ENCODE data around the gene TMEM14A. TPM values are rescaled to one million over a fixed set of nuclear protein-coding genes. Genes with fewer than 3 reads are reported as not detected.
"Not testable (repeated sequence)": the region's sequence is repeated elsewhere in the genome, so short reads cannot be mapped to it uniquely, and the experiment has no call there.

TMEM14A gene
- total RNA-seq, 4 donors from 2014 or later = 6.2 to 9.3 (median 8.5) TPM

DNA sequence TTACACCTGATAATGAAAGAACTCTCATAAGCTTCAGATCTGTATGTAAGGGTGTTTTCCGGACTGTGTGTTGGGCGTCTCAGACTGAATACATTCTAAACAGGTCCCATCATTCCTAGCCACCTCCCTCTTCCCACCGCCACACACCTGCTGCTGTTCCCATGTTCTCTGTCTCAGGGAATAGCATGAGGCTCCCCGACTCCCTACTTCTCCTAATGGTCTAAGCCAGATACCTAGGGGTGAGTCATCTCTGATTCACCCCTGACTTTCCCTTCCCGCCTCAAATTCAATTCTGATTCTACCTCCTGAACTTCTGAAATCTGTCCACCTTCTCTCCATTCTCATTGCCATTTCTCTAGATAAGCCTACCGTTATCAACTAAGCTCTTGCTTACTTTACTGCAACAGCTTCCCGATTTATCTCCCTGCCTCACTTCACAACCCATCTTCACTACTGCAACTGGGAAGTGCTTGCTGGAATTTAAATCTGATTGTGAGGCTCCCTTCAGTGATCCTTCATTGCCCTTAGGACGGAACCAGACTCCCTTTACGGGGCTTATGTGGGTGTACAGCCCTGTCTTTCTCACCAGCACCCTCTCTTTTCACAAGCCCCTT lies 1.6 kb downstream of the TMEM14A start:
- no peak for DNase-seq (ENCODE audit: low spot score in 2 of 2)
- 63 to 70% methylated on average over 9 of the region's 9 CpGs for WGBS, 2 donors
- no peak for TF ChIP-seq POLR2A (IDR thresholded peaks at IDR 0.05)
- TF ChIP-seq, protein P1, sequence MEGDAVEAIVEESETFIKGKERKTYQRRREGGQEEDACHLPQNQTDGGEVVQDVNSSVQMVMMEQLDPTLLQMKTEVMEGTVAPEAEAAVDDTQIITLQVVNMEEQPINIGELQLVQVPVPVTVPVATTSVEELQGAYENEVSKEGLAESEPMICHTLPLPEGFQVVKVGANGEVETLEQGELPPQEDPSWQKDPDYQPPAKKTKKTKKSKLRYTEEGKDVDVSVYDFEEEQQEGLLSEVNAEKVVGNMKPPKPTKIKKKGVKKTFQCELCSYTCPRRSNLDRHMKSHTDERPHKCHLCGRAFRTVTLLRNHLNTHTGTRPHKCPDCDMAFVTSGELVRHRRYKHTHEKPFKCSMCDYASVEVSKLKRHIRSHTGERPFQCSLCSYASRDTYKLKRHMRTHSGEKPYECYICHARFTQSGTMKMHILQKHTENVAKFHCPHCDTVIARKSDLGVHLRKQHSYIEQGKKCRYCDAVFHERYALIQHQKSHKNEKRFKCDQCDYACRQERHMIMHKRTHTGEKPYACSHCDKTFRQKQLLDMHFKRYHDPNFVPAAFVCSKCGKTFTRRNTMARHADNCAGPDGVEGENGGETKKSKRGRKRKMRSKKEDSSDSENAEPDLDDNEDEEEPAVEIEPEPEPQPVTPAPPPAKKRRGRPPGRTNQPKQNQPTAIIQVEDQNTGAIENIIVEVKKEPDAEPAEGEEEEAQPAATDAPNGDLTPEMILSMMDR (IDR thresholded peaks at IDR 0.05) = no peak
- no peak overlapping the region for H3K4me3 ChIP-seq (ENCODE audit: low read depth, poor library complexity, severe bottlenecking)
- intact Hi-C loops (cut with DNase I; ENCODE audit: low total_unique reads) = no loop called here

DNA sequence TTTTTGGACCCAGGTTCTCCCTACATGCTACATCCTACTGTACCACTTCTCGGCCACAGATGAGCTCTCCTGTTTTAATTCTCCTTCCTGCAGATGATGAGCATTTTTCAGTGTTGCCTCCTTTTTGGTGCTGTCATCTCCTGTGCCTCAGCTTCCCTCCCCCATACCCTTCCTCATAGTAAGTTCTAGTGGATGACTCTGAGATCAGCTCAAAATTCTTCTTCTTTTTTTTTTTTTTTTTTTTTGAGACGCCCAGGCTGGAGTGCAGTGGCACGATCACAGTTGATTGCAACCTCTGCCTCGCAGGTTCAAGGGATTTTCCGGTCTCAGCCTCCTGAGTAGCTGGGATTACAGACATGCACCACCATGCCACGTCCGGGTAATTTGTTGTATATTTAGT lies 3.8 kb downstream of the TMEM14A start:
- TF ChIP-seq, protein P1 (IDR thresholded peaks at IDR 0.05) = no peak
- no peak for TF ChIP-seq POLR2A (IDR thresholded peaks at IDR 0.05)
- 78 to 83% methylated on average over 7 of the region's 7 CpGs for WGBS, 2 donors
- no peak for DNase-seq (ENCODE audit: low spot score in 2 of 2)
- intact Hi-C loops (cut with DNase I; ENCODE audit: low total_unique reads) = no loop called here
- no peak overlapping the region for H3K4me3 ChIP-seq (ENCODE audit: low read depth, poor library complexity, severe bottlenecking)

DNA sequence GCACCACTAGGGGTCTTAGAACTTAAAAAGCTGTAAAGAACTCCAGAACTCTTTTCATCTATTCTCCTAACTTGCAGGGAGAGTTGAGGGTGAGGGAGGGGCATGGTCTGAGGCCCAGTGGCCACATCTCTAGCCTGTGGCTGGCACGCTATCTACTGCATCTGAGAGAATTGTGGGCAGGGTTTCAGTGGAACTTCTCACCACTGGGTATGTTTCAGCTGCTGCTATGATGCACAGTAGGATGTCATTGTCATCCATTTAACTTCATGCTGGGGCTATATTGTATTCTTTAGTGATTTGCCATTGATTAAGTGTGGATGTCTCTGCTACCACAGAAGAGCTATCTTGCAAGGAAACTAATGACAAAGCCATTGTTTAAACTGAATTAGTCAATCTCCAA lies 4.5 kb downstream of the TMEM14A start:
- WGBS, 2 donors = 84 to 96% methylated on average over 1 of the region's 1 CpG
- DNase-seq (ENCODE audit: low spot score in 2 of 2) = no peak
- intact Hi-C loops (cut with DNase I; ENCODE audit: low total_unique reads) = no loop called here
- H3K4me3 ChIP-seq (ENCODE audit: low read depth, poor library complexity, severe bottlenecking) = no peak overlapping the region
- TF ChIP-seq, protein P1 (IDR thresholded peaks at IDR 0.05) = no peak
- no peak for TF ChIP-seq POLR2A (IDR thresholded peaks at IDR 0.05)

DNA sequence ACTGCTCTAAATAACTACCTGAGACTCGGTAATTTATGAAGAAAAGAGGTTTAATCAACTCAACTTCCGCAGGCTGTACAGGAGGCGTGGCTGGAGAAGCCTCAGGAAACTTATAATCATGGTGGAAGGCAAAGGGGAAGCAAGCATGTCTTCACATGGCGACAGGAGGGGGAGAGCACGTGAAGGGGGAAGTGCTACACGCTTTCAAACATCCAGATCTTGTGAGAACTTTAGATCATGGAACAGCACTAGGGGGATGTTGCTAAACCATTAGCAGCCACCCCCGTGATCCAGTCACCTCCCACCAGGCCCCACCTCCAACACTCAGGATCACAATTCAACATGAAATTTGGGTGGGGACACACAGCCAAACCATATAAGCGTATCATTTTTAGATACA lies 5.7 kb downstream of the TMEM14A start:
- WGBS, 2 donors = 77 to 80% methylated on average over 8 of the region's 8 CpGs
- H3K4me3 ChIP-seq (ENCODE audit: low read depth, poor library complexity, severe bottlenecking); intact Hi-C loops (cut with DNase I; ENCODE audit: low total_unique reads); DNase-seq (ENCODE audit: low spot score in 2 of 2): not testable (repeated sequence)

DNA sequence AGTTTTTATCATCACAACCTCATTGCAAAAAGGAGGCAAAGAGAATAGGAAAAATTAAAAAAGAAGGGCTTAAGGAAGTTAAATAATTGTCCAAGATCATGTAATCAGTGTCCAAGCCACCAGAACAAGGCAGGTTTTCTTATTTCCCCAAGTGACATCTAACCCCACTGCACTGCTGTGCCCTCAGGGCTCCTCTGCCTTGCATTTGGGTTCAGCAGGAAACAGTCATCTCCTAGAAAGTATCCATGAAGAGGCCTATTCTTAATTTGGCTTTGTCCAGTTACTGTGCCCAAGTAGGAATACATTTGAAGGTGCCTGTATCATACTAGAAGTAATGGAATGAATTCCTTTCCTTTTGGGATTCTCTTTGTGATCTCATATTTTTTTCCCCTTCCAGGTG lies 10.5 kb downstream of the TMEM14A start:
- DNase-seq (ENCODE audit: low spot score in 2 of 2) = no peak
- H3K4me3 ChIP-seq (ENCODE audit: low read depth, poor library complexity, severe bottlenecking) = no peak overlapping the region
- intact Hi-C loops (cut with DNase I; ENCODE audit: low total_unique reads) = no loop called here
- TF ChIP-seq POLR2A (IDR thresholded peaks at IDR 0.05) = no peak
- TF ChIP-seq, protein P1 (IDR thresholded peaks at IDR 0.05) = no peak

DNA sequence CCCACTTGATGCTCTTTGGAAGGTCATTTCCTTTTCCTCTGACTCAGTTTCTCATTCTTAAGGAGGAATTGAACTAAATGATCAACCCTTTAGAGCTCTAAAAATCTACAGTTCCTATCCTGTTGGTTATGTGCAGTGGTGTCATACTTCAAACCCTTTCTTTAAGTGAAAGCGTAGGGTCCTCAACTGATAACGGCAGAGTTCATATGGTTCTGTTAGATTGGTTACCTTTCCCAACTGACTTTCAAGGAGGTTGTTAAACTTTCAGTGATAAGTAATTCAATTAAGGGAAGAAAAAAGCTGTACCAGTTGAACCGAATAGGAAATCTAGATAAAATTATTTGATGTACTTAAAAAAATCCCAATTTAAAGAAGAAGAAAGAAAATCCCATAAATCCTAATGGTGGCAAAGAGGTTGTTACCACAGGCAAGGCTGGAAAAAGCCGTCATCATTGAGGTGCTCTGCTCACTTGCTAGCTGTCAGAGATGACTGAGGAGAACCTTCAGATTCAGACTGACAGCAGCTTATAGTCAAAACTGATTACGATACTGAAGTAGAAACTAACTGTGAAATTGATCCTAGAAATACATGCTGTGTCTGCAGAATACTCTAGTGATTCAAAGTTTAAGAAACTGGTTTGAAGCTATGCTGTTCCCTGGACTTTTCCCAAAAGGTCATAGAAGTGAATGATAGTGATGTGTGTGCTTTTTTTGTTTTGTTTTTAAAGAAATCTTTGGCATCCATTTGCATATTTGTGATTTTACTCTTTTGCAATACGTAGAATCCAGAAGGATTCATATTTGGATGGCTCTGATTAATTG lies 16.2 kb downstream of the TMEM14A start:
- DNase-seq (ENCODE audit: low spot score in 2 of 2) = no peak
- intact Hi-C loops (cut with DNase I; ENCODE audit: low total_unique reads) = no loop called here
- no peak overlapping the region for H3K4me3 ChIP-seq (ENCODE audit: low read depth, poor library complexity, severe bottlenecking)
- 95 to 96% methylated on average over 6 of the region's 6 CpGs for WGBS, 2 donors
- TF ChIP-seq POLR2A (IDR thresholded peaks at IDR 0.05) = no peak
- TF ChIP-seq, protein P1 (IDR thresholded peaks at IDR 0.05) = no peak
